ENCODE results near the gene FCRL5. TPM values are rescaled to one million over a fixed set of nuclear protein-coding genes. Genes with fewer than 3 reads are reported as not detected.

The FCRL5 gene
- total and polyA plus RNA-seq, 8 donors = 0.08 to 1.5 (median 0.13) TPM; not detected in 1

DNA sequence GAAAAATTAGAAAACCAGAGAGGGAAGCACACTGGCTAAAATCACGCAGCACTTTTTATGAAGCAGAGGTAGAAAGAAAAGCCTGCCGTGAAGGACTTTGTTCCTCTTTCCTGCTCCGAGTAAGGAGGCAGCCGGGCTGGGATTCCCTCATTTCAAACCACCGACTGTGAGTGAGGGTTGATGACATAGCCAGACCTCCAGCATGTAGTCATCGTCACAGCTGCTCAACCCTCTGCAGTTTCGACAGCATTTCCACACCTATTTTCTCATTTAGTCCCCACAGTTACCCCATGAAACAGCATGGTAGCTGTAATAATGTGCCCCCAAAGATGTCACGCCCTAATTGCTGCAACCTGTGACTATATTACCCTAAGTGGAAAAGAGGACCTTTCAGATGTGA lies 35.3 kb downstream of the FCRL5 start:
- H3K27me3 ChIP-seq = no peaks in the 10 kb centered on the region
- no peaks in the 10 kb centered on the region for H3K36me3 ChIP-seq
- H3K9me3 ChIP-seq = no peaks in the 10 kb centered on the region
- TF ChIP-seq, protein P1, sequence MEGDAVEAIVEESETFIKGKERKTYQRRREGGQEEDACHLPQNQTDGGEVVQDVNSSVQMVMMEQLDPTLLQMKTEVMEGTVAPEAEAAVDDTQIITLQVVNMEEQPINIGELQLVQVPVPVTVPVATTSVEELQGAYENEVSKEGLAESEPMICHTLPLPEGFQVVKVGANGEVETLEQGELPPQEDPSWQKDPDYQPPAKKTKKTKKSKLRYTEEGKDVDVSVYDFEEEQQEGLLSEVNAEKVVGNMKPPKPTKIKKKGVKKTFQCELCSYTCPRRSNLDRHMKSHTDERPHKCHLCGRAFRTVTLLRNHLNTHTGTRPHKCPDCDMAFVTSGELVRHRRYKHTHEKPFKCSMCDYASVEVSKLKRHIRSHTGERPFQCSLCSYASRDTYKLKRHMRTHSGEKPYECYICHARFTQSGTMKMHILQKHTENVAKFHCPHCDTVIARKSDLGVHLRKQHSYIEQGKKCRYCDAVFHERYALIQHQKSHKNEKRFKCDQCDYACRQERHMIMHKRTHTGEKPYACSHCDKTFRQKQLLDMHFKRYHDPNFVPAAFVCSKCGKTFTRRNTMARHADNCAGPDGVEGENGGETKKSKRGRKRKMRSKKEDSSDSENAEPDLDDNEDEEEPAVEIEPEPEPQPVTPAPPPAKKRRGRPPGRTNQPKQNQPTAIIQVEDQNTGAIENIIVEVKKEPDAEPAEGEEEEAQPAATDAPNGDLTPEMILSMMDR (IDR thresholded peaks at IDR 0.05) = no peak
- no peak for DNase-seq
- no peaks in the 10 kb centered on the region for H3K4me1 ChIP-seq
- intact Hi-C loops (cut with DNase I) = no loop called here
- no peak overlapping the region for H3K4me3 ChIP-seq
- no peak overlapping the region for H3K27ac ChIP-seq
- no peak for ATAC-seq

DNA sequence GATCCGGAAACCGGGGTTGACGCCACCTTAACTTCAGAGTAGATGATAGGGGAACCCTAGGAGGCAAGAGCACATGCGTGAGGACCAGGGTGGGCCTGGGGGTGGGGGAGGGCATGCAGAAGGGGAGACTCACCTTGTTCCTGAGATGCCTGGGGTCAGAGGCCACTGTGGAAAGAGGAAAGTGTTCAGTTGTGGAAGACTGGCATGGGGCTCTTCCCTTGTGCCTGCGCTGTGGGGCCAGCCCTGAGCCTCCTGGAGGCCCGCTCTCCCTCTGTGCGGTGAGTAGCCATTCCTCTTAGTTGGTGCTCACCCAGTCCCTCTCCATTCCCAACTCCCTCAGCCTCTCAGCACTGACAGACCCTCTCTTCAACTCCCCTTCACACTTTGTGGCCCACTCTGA lies 36.6 kb downstream of the FCRL5 start:
- DNase-seq (no peak), ATAC-seq (no peak)
- Histone ChIP-seq H3K4me3 (no peak overlapping the region), H3K36me3 (no peaks in the 10 kb centered on the region), H3K27ac (no peak overlapping the region), H3K9me3 (no peaks in the 10 kb centered on the region), H3K4me1 (no peaks in the 10 kb centered on the region), H3K27me3 (no peaks in the 10 kb centered on the region)
- TF ChIP-seq, protein P1 (IDR thresholded peaks at IDR 0.05) = no peak
- intact Hi-C loops (cut with DNase I) = no loop called here

DNA sequence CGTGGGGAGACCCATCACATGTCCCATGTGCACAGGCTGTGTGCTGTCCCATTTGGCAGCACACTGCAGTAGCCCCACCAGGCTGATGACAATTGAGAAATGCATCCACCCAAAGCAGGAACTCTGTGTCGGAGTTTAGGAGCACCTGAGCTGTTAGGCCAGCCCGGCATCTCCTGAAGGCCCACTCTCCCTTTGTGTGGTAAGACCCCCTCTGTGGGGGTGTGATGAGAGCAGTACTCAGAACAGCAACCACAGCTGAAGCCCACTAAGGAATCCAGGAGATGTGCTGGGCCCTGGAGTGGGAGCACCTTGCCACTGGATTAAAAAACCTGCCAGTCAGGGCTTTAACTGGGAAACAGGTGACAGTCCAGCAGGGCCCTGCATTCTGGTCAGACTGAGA lies 37.2 kb downstream of the FCRL5 start:
- H3K27me3 ChIP-seq = no peaks in the 10 kb centered on the region
- ATAC-seq (no peak), DNase-seq (no peak)
- no peak overlapping the region for H3K27ac ChIP-seq
- no peaks in the 10 kb centered on the region for H3K9me3 ChIP-seq
- H3K36me3 ChIP-seq = no peaks in the 10 kb centered on the region
- TF ChIP-seq, protein P1 (IDR thresholded peaks at IDR 0.05) = no peak
- H3K4me1 ChIP-seq = no peaks in the 10 kb centered on the region
- H3K4me3 ChIP-seq = no peak overlapping the region
- intact Hi-C loops (cut with DNase I) = no loop called here

DNA sequence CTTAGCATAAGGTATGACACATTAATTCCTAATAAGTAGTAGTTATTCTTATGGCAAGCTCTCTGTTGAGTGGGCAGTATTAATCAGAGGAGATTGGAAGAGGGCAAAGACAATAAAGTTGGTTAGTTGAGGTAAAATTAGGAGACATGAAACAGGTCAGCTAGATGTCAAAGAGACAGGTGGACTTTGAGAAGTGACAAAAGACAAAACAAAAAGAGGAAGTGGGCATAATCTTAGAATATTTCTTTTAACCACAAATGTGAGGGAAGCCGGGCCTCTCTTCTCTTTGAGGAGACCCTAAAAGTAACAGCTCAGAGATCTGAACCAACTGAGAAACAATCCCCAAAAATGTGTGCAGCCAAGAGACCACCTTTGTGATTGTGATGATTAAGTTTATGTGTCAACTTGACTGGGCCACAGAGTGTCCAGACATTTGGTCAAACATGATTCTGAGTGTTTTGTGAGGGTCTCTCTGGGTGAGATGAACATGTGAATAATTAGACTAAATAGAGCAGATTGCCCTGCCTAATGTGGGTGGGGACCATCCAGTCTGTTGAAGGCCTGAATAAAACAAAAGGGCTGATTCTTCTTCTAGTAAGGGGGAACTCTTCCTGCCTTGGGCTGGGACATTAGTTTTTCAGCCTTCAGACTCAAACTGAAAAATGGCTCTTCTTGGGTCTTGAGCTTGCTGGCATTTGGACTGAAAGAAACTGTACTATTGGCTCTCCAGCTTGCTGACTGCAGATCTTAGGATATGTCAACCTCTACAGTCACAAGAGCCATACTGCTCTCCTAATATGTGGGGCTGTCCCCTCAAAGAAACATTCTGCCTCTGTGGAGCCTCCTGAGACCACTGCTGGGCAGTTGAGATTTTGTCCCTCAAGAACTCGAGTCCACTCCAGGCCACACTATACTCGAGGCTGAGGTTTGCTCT lies 40.0 kb downstream of the FCRL5 start:
- DNase-seq (no peak), ATAC-seq (no peak)
- TF ChIP-seq, protein P1 (IDR thresholded peaks at IDR 0.05) = no peak
- Histone ChIP-seq H3K27ac (no peak overlapping the region), H3K9me3 (no peaks in the 10 kb centered on the region), H3K4me1 (no peaks in the 10 kb centered on the region), H3K27me3 (no peaks in the 10 kb centered on the region), H3K4me3 (no peak overlapping the region), H3K36me3 (no peaks in the 10 kb centered on the region)
- intact Hi-C loops (cut with DNase I) = no loop called here

DNA sequence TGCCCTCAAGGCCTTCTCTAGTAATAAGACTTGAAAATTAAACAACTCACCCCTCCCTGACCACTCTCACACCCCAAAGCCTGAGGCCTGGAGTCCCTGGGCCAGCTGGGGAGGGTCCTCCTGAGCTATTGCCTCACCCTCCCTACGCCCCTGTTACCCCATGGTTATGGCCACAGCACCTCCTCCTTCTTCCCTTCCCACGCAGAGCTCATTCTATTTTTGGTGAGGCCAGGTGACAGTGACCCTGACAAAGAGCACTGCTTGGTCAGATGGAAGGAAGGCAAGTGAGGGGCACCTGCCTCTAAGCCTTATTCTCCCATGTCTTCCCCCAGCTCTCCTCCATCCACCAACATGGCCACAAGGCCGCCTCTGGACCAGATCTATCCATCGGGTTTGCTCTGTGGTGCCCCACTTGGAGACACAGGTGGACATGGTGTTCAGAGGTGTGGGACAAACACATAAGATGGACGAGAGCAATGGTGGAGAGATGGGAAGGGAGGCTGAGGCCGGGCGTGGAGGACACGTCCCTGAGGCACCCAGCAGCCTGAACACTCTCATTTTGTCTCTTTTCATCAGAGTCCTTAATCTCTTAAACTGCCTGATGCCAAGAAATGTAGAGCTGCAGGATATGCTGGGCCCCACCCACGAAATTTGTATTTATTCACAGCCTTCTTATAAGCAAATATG lies 42.6 kb downstream of the FCRL5 start:
- Histone ChIP-seq H3K4me1 (no peaks in the 10 kb centered on the region), H3K27ac (no peak overlapping the region), H3K4me3 (no peak overlapping the region), H3K27me3 (peaks cover 0 to 9% of the 10 kb centered on the region in 2 donors), H3K9me3 (no peaks in the 10 kb centered on the region), H3K36me3 (no peaks in the 10 kb centered on the region)
- TF ChIP-seq, protein P1 (IDR thresholded peaks at IDR 0.05) = no peak
- no peak for ATAC-seq
- no peak for DNase-seq
- intact Hi-C loops (cut with DNase I) = no loop called here
